H1 (cell line): ENCODE results near the gene COL6A5. TPM values are rescaled to one million over a fixed set of nuclear protein-coding genes. Genes with fewer than 3 reads are reported as not detected.

Experiments used
- CTCF ChIA-PET: fragments of 300-600 bp; sonication (Branson Sonifier 250); formaldehyde crosslinking; loops from one replicate; lab custom pipeline; 2021; ENCODE audit not compliant: partially characterized antibody; lab: Charles Lee
- POLR2A ChIA-PET: fragments of 300-600 bp; sonication (Branson Sonifier 250); formaldehyde crosslinking; loops from one replicate; lab custom pipeline; 2021; ENCODE audit warnings: inconsistent platforms; ENCODE audit not compliant: partially characterized antibody; lab: Charles Lee
- DNase-seq, 2 experiments: peaks; one replicate each; pipeline versions ENCODE4 v3.0.0 to v3.0.0-alpha.2; 2010 to 2022; ENCODE audit warnings: low spot score in 2 of 2, low read depth in 1 of 2, mixed read lengths in 1 of 2
- FAIRE-seq: peaks from 2 replicates; lab custom pipeline; 2011; peaks lifted over from hg19 to GRCh38; lab: Jason Lieb, UNC
- H2AFZ ChIP-seq: 2 replicates; pipeline ENCODE4 v1.8.1; 2012; ENCODE audit warnings: low read length, inconsistent platforms
- H2AK5ac ChIP-seq: 2 replicates; pipeline ENCODE4 v1.6.1; 2013; ENCODE audit warnings: low read depth, low read length
- H2BK120ac ChIP-seq: replicated peaks from 2 replicates; pipeline ENCODE3; 2013; ENCODE audit warnings: low read depth, low read length, inconsistent platforms
- H2BK12ac ChIP-seq: 2 replicates; pipeline ENCODE4 v1.6.1; 2013; ENCODE audit warnings: low read depth, low read length
- H2BK15ac ChIP-seq: 2 replicates; pipeline ENCODE4 v1.6.1; 2013; ENCODE audit warnings: low read length
- H2BK20ac ChIP-seq: 2 replicates; pipeline ENCODE4 v1.6.1; 2013; ENCODE audit warnings: low read length
- H2BK5ac ChIP-seq: 2 replicates; pipeline ENCODE4 v1.6.1; 2013; ENCODE audit warnings: low read depth, low read length
- H3K14ac ChIP-seq: 2 replicates; pipeline ENCODE4 v1.6.1; 2013; ENCODE audit warnings: inconsistent platforms; ENCODE audit not compliant: insufficient read length
- H3K18ac ChIP-seq: 2 replicates; pipeline ENCODE4 v1.6.1; 2013; ENCODE audit warnings: low read length; ENCODE audit errors: extremely low read depth
- H3K23ac ChIP-seq: 2 replicates; pipeline ENCODE4 v1.6.1; 2013; ENCODE audit warnings: inconsistent platforms; ENCODE audit not compliant: insufficient read length
- H3K23me2 ChIP-seq: 2 replicates; pipeline ENCODE4 v1.6.1; 2013; ENCODE audit warnings: low read depth, low read length
- H3K27ac ChIP-seq: 2 replicates; pipeline ENCODE4 v1.6.1; 2011; ENCODE audit warnings: low read depth, low read length, inconsistent platforms
- H3K27me3 ChIP-seq, 4 experiments: replicated peaks in 1 of 4; 1 replicate in 1 of 4; 2 replicates in 3 of 4; pipeline versions ENCODE4 v1.6.1 to v1.8.1; 2011 to 2013; ENCODE audit warnings: low read length in 3 of 4, mild to moderate bottlenecking in 3 of 4, inconsistent platforms in 2 of 4, mixed read lengths in 2 of 4, moderate library complexity in 1 of 4; ENCODE audit not compliant: control insufficient read depth in 3 of 4, insufficient read depth in 3 of 4; ENCODE audit errors: extremely low read depth in 1 of 4
- H3K36me3 ChIP-seq, 4 experiments: 2 replicates each; pipeline versions ENCODE4 v1.6.1 to v1.8.1; 2011 to 2013; ENCODE audit warnings: mild to moderate bottlenecking in 4 of 4, low read length in 3 of 4, moderate library complexity in 2 of 4, control low read depth in 1 of 4, inconsistent platforms in 1 of 4; ENCODE audit not compliant: insufficient read depth in 4 of 4, control insufficient read depth in 2 of 4
- H3K4ac ChIP-seq: replicated peaks from 2 replicates; pipeline ENCODE3; 2013; ENCODE audit warnings: low read length, low read depth, mixed read lengths, inconsistent platforms; ENCODE audit not compliant: insufficient read length
- H3K4me1 ChIP-seq, 4 experiments: replicated peaks in 1 of 4; 1 replicate in 1 of 4; 2 replicates in 3 of 4; pipeline versions ENCODE4 v1.6.1 to v1.8.1; 2011 to 2013; ENCODE audit warnings: low read length in 3 of 4, inconsistent platforms in 2 of 4, mixed read lengths in 1 of 4; ENCODE audit not compliant: insufficient read depth in 4 of 4, control insufficient read depth in 3 of 4
- H3K4me2 ChIP-seq, 2 experiments: 2 replicates each; pipeline versions ENCODE4 v1.6.1 to v1.8.1; 2011 to 2013; ENCODE audit warnings: low read depth in 2 of 2, low read length in 2 of 2, control low read depth in 1 of 2, inconsistent platforms in 1 of 2, mild to moderate bottlenecking in 1 of 2; ENCODE audit not compliant: insufficient read depth in 1 of 2
- H3K4me3 ChIP-seq, 4 experiments: fragments of 200-600, 300-600 bp in 1 of 4; sonication (generic), shearing (Covaris generic), sonication (Bioruptor Twin) in 1 of 4; 2 replicates each; pipeline versions ENCODE4 v1.5.1 to v1.8.1; 2011 to 2016; ENCODE audit warnings: low read length in 4 of 4, low read depth in 3 of 4, control low read depth in 2 of 4, inconsistent platforms in 2 of 4, mild to moderate bottlenecking in 2 of 4, mixed read lengths in 1 of 4, moderate library complexity in 1 of 4; ENCODE audit not compliant: insufficient read depth in 2 of 4; ENCODE audit errors: extremely low read depth in 1 of 4
- H3K56ac ChIP-seq: replicated peaks from 2 replicates; pipeline ENCODE3; 2013; ENCODE audit warnings: low read depth, mild to moderate bottlenecking, mixed read lengths, low read length, inconsistent platforms; ENCODE audit not compliant: insufficient read length
- H3K79me1 ChIP-seq: 2 replicates; pipeline ENCODE4 v1.6.1; 2013; ENCODE audit warnings: low read depth, low read length, control low read depth
- H3K79me2 ChIP-seq, 2 experiments: 2 replicates each; pipeline versions ENCODE4 v1.6.1 to v1.8.1; 2012 to 2013; ENCODE audit warnings: low read length in 2 of 2, mild to moderate bottlenecking in 2 of 2, inconsistent platforms in 1 of 2; ENCODE audit not compliant: insufficient read depth in 2 of 2, control insufficient read depth in 1 of 2
- H3K9ac ChIP-seq, 4 experiments: replicated peaks in 1 of 4; 1 replicate in 1 of 4; 2 replicates in 3 of 4; pipeline versions ENCODE4 v1.6.1 to v1.8.1; 2011 to 2013; ENCODE audit warnings: low read depth in 3 of 4, low read length in 3 of 4, control low read depth in 2 of 4, mild to moderate bottlenecking in 2 of 4, moderate library complexity in 2 of 4, inconsistent platforms in 1 of 4; ENCODE audit errors: extremely low read depth in 1 of 4
- H3K9me3 ChIP-seq, 2 experiments: 2 replicates each; pipeline versions ENCODE4 v1.6.1 to v1.8.1; 2012 to 2013; ENCODE audit warnings: mild to moderate bottlenecking in 2 of 2, moderate library complexity in 2 of 2, control low read depth in 1 of 2, inconsistent platforms in 1 of 2, low read depth in 1 of 2, low read length in 1 of 2, mixed read lengths in 1 of 2; ENCODE audit not compliant: insufficient read depth in 2 of 2
- H4K20me1 ChIP-seq, 2 experiments: replicated peaks in 1 of 2; 2 replicates each; pipeline versions ENCODE3 to v1.8.1; 2011 to 2013; ENCODE audit warnings: inconsistent platforms in 2 of 2, low read length in 2 of 2, mild to moderate bottlenecking in 1 of 2; ENCODE audit not compliant: insufficient read depth in 2 of 2, control insufficient read depth in 1 of 2
- H4K5ac ChIP-seq: 2 replicates; pipeline ENCODE4 v1.6.1; 2013; ENCODE audit warnings: low read length, low read depth, mixed read lengths, inconsistent platforms; ENCODE audit not compliant: insufficient read length
- H4K8ac ChIP-seq: 2 replicates; pipeline ENCODE4 v1.8.0; 2013; ENCODE audit warnings: mild to moderate bottlenecking, moderate library complexity, low read length, inconsistent platforms; ENCODE audit not compliant: insufficient read depth; ENCODE audit errors: extremely low read depth
- H4K91ac ChIP-seq: replicated peaks from 2 replicates; pipeline ENCODE3; 2013; ENCODE audit warnings: low read length, mixed read lengths, inconsistent platforms; ENCODE audit not compliant: insufficient read length
- ASH2L ChIP-seq: fragments of 200-600, 300-600 bp; sonication (generic); IDR thresholded peaks from one replicate; pipeline ENCODE4 v1.7.1; 2017; ENCODE audit warnings: low read length
- CBX5 ChIP-seq: fragments of 300-800, 300-1000 bp; sonication (generic); IDR thresholded peaks from 2 replicates; pipeline ENCODE4 v1.7.1; 2016; ENCODE audit warnings: antibody characterized with exemption, low read length, low read depth
- CREB1 ChIP-seq: IDR thresholded peaks from 2 replicates; pipeline ENCODE4 v1.6.1; 2012; ENCODE audit warnings: inconsistent platforms
- EZH2 ChIP-seq: fragments of 200-600 bp; sonication (generic); IDR thresholded peaks from 2 replicates; pipeline ENCODE4 v1.7.1; 2012; ENCODE audit warnings: low read depth, mild to moderate bottlenecking, moderate library complexity, low read length, inconsistent platforms; ENCODE audit not compliant: severe bottlenecking
- JUN ChIP-seq: IDR thresholded peaks from 2 replicates; pipeline ENCODE4 v1.6.1; 2011; ENCODE audit warnings: low read depth, mild to moderate bottlenecking, improper control_type of control experiment, low read length
- PHF8 ChIP-seq: fragments of 200-600 bp; sonication (generic); conservative IDR thresholded peaks from 2 replicates; pipeline ENCODE4 v1.7.1; 2012; ENCODE audit warnings: low read depth, mild to moderate bottlenecking, inconsistent platforms, low read length, moderate library complexity
- POLR2AphosphoS5 ChIP-seq: IDR thresholded peaks from 2 replicates; pipeline ENCODE4 v1.6.1; 2011; ENCODE audit warnings: low read depth, low read length
- POU5F1 ChIP-seq: IDR thresholded peaks from 2 replicates; pipeline ENCODE4 v1.6.1; 2011; ENCODE audit warnings: low read depth, mild to moderate bottlenecking, low read length, moderate library complexity
- RBBP5 ChIP-seq: IDR thresholded peaks from 2 replicates; pipeline ENCODE4 v1.7.1; 2012; ENCODE audit warnings: low read depth, mild to moderate bottlenecking, inconsistent platforms, low read length, moderate library complexity, borderline replicate concordance
- RXRA ChIP-seq: IDR thresholded peaks from 2 replicates; pipeline ENCODE4 v1.6.1; 2011; ENCODE audit warnings: low read depth, mild to moderate bottlenecking, low read length, moderate library complexity; ENCODE audit not compliant: insufficient read depth
- SP4 ChIP-seq: IDR thresholded peaks from 2 replicates; pipeline ENCODE4 v1.6.1; 2012; ENCODE audit warnings: low read length, inconsistent platforms
- SUZ12 ChIP-seq: fragments of 200-600 bp; sonication (generic); IDR thresholded peaks from 2 replicates; pipeline ENCODE4 v1.6.1; 2012; ENCODE audit warnings: mild to moderate bottlenecking, inconsistent platforms, low read length, moderate library complexity, mixed read lengths
- polyA plus RNA-seq, 7 experiments: library from polyadenylated mRNA; depleted of rRNA in 3 of 7; stranded (reverse) in 5 of 7; unstranded in 2 of 7; fragments of >200 nt in 5 of 7; fragments of 200-250 nt in 2 of 7; gene quantifications; 1 replicate in 5 of 7; 2 replicates in 1 of 7; 4 replicates in 1 of 7; pipeline versions ENCODE4 v1.2.1 to v1.2.3, GENCODE V29; 2011 to 2013; ENCODE audit warnings: missing spikeins in 2 of 7, mixed read lengths in 2 of 7
- total RNA-seq: library from RNA; stranded (reverse); fragmentation: NEBNext Ultra II Directional; extraction: Animal tissue kit (Norgen Biotek cat#: 25700); gene quantifications from 2 replicates; pipeline ENCODE4 v1.2.1, GENCODE V29; 2021
- TF ChIP-seq, protein P1 (sequence below), 3 experiments: IDR thresholded peaks; 1 replicate in 2 of 3; 2 replicates in 1 of 3; pipeline versions ENCODE4 v1.5.1 to v1.6.1; 2011; ENCODE audit warnings: low read length in 3 of 3, mild to moderate bottlenecking in 3 of 3, inconsistent platforms in 2 of 3, low read depth in 1 of 3, moderate library complexity in 1 of 3; ENCODE audit not compliant: insufficient read depth in 1 of 3; ENCODE audit errors: control extremely low read depth in 1 of 3
- TF ChIP-seq, protein P2 (sequence below): IDR thresholded peaks from 2 replicates; pipeline ENCODE4 v1.6.1; 2012; ENCODE audit warnings: inconsistent platforms

COL6A5 gene
- total and polyA plus RNA-seq, 2 of the 8 experiments (the other 6 are each of a cell fraction or from before 2014, with no cell fraction given): 0.05 to 0.06 TPM

DNA sequence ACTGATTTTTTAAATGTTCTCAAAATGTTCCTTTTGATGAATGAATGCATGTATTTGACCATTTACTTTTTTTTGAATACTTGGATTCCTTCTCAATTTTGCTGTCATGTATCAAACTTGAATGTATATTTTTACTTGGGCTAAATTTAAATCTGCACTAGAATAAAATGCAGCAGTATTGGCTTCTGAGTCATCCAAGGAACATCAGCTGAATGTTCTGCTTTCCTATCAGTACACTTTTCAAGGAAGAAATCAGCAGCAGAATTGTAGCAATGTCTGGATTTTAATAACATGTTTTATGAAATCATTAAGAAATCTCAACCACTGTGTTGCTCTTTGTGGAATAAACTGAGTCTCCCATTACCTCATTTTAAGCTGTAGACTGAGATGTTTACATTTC is 114.5 kb downstream of the COL6A5 start:
- no peak overlapping the region for H3K4ac ChIP-seq
- POLR2A ChIA-PET: no interaction called here
- no peaks in the 10 kb centered on the region for H4K20me1 ChIP-seq
- H2BK5ac ChIP-seq: no peak overlapping the region
- DNase-seq: no peak
- H3K23me2 ChIP-seq: peaks cover 5% of the 10 kb centered on the region; the same call in 1 of the 2 replicates
- H2BK120ac ChIP-seq: no peak overlapping the region
- H2AFZ ChIP-seq: no peak overlapping the region
- no peak overlapping the region for H3K56ac ChIP-seq
- no peak overlapping the region for H3K18ac ChIP-seq
- H2BK15ac ChIP-seq: no peak overlapping the region
- H4K91ac ChIP-seq: no peak overlapping the region
- no peak overlapping the region for H2AK5ac ChIP-seq
- no peaks in the 10 kb centered on the region for H3K4me1 ChIP-seq
- no peak overlapping the region for H3K27ac ChIP-seq
- no peak overlapping the region for H3K4me3 ChIP-seq
- H3K36me3 ChIP-seq: no peaks in the 10 kb centered on the region
- H3K27me3 ChIP-seq: no peaks in the 10 kb centered on the region
- H3K9me3 ChIP-seq: no peaks in the 10 kb centered on the region
- CTCF ChIA-PET: no interaction called here
- no peak overlapping the region for H2BK12ac ChIP-seq
- no peak overlapping the region for H3K9ac ChIP-seq
- no peak overlapping the region for H4K8ac ChIP-seq
- FAIRE-seq: no peak
- H3K4me2 ChIP-seq: no peak overlapping the region
- no peak overlapping the region for H2BK20ac ChIP-seq
- no peaks in the 10 kb centered on the region for H3K79me2 ChIP-seq
- H3K14ac ChIP-seq: no peak overlapping the region
- no peak overlapping the region for H4K5ac ChIP-seq
- no peaks in the 10 kb centered on the region for H3K79me1 ChIP-seq
- no peak overlapping the region for H3K23ac ChIP-seq
- TF ChIP-seq PHF8 (no peak), CBX5 (no peak), EZH2 (no peak), POU5F1 (no peak), POLR2AphosphoS5 (no peak), CREB1 (no peak), RBBP5 (no peak), SUZ12 (no peak), ASH2L (no peak), SP4 (no peak), RXRA (no peak), JUN (no peak)
- TF ChIP-seq, protein P1, sequence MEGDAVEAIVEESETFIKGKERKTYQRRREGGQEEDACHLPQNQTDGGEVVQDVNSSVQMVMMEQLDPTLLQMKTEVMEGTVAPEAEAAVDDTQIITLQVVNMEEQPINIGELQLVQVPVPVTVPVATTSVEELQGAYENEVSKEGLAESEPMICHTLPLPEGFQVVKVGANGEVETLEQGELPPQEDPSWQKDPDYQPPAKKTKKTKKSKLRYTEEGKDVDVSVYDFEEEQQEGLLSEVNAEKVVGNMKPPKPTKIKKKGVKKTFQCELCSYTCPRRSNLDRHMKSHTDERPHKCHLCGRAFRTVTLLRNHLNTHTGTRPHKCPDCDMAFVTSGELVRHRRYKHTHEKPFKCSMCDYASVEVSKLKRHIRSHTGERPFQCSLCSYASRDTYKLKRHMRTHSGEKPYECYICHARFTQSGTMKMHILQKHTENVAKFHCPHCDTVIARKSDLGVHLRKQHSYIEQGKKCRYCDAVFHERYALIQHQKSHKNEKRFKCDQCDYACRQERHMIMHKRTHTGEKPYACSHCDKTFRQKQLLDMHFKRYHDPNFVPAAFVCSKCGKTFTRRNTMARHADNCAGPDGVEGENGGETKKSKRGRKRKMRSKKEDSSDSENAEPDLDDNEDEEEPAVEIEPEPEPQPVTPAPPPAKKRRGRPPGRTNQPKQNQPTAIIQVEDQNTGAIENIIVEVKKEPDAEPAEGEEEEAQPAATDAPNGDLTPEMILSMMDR (IDR thresholded peaks at IDR 0.05; ENCODE audit: control extremely low read depth in 1 of 3, insufficient read depth in 1 of 3, low read depth in 1 of 3, low read length in 3 of 3): no peak
- TF ChIP-seq, protein P2, sequence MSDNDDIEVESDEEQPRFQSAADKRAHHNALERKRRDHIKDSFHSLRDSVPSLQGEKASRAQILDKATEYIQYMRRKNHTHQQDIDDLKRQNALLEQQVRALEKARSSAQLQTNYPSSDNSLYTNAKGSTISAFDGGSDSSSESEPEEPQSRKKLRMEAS: no peak
